Measurements from ENCODE around the gene TNPO1. TPM values are rescaled to one million over a fixed set of nuclear protein-coding genes. Genes with fewer than 3 reads are reported as not detected.

The TNPO1 gene
- total and polyA plus RNA-seq, 9 of the 15 experiments (the other 6 are each of a cell fraction or from before 2014, with no cell fraction given), result 20.8 to 176 (median 97.9) TPM

- no peak for TF ChIP-seq AFF4 (CRISPR knock-in tag; IDR thresholded peaks at IDR 0.05)
- TF ChIP-seq ZFX (CRISPR knock-in tag; IDR thresholded peaks at IDR 0.05), result peak; percentile 100
- TF ChIP-seq ZBTB11 (CRISPR knock-in tag; IDR thresholded peaks at IDR 0.05), result peak in 2 of 3 experiments; percentile 37 to 78; a peak in 4 of 6 replicates
- TF ChIP-seq PHTF2 (CRISPR knock-in tag; IDR thresholded peaks at IDR 0.05), result no peak
- 0 out of 2 replicates have a peak, but pooled peaks have one; percentile 52 for TF ChIP-seq STAT6 (CRISPR knock-in tag; IDR thresholded peaks at IDR 0.05)
- peak; percentile 60 for TF ChIP-seq SMAD1 (IDR thresholded peaks at IDR 0.05; ENCODE audit: low read depth, low read length, partially characterized antibody)
- TF ChIP-seq XRCC5 (IDR thresholded peaks at IDR 0.05; ENCODE audit: low read depth, low read length), result peak; percentile 41; the same call in 1 of the 2 replicates
- TF ChIP-seq ZNF175 (CRISPR knock-in tag; IDR thresholded peaks at IDR 0.05; ENCODE audit: low read depth), result 0 out of 2 replicates have a peak, but pooled peaks have one; percentile 18
- TF ChIP-seq HDGF (IDR thresholded peaks at IDR 0.05), result no peak
- no peak for TF ChIP-seq TOE1 (IDR thresholded peaks at IDR 0.05; ENCODE audit: borderline replicate concordance)
- no peak for TF ChIP-seq TOE1 (CRISPR knock-in tag; IDR thresholded peaks at IDR 0.05; ENCODE audit: borderline replicate concordance, low read depth)
- TF ChIP-seq MED1 (CRISPR knock-in tag; IDR thresholded peaks at IDR 0.05; ENCODE audit: borderline replicate concordance), result no peak
- no peak for TF ChIP-seq JUN (IDR thresholded peaks at IDR 0.05; ENCODE audit: borderline replicate concordance, low read depth, low read length)
- TF ChIP-seq JUN (CRISPR knock-in tag; IDR thresholded peaks at IDR 0.05; ENCODE audit: borderline replicate concordance), result no peak
- no peak for TF ChIP-seq NCOA6 (IDR thresholded peaks at IDR 0.05)
- TF ChIP-seq ASH1L (IDR thresholded peaks at IDR 0.05; ENCODE audit: borderline replicate concordance, low read depth, partially characterized antibody), result no peak
Measured at GRCh38 chr5:72816284-72817075, at the start of gene TNPO1 (continued).
